Uterus (tissue), 4 donors: ENCODE data around the gene PEX6. TPM values are rescaled to one million over a fixed set of nuclear protein-coding genes. Genes with fewer than 3 reads are reported as not detected.

Experiments
- DNase-seq, 2 donors: peaks; one replicate each; pipeline ENCODE4 v3.0.0-alpha.2; 2019 to 2020
- H3K27ac ChIP-seq, 2 donors: fragments of 200-600 bp; sonication (generic); 1 replicate in 1 of 2; 2 replicates in 1 of 2; pipeline ENCODE4 v1.5.1; 2016 to 2018
- H3K27me3 ChIP-seq, 2 donors: fragments of 200-600 bp; sonication (generic); one replicate each; pipeline ENCODE4 v1.5.1; 2018 to 2019; ENCODE audit warnings: control low read depth in 1 of 2
- H3K36me3 ChIP-seq, 2 donors: fragments of 200-600 bp; sonication (generic); one replicate each; pipeline ENCODE4 v1.5.1; 2019; ENCODE audit warnings: control low read depth in 1 of 2
- H3K4me1 ChIP-seq, 2 donors: fragments of 200-600 bp; sonication (generic); one replicate each; pipeline ENCODE4 v1.5.1; 2018 to 2019; ENCODE audit warnings: control low read depth in 1 of 2
- H3K4me3 ChIP-seq, 2 donors: fragments of 200-600 bp; sonication (generic); 1 replicate in 1 of 2; 2 replicates in 1 of 2; pipeline ENCODE4 v1.5.1; 2018 to 2019; ENCODE audit warnings: mild to moderate bottlenecking in 1 of 2
- H3K9me3 ChIP-seq, 2 donors: fragments of 200-600 bp; sonication (generic); one replicate each; pipeline ENCODE4 v1.5.1; 2019; ENCODE audit warnings: control low read depth in 1 of 2
- POLR2A ChIP-seq, 2 donors: fragments of 450-650 bp; IDR thresholded peaks; one replicate each; pipeline ENCODE4 v1.6.1; 2016; ENCODE audit warnings: antibody characterized with exemption in 2 of 2, mild to moderate bottlenecking in 1 of 2, moderate library complexity in 1 of 2
- intact Hi-C: fragments of 100-400 bp; cut with DNase I; formaldehyde crosslinking; loops from one replicate; pipeline ENCODE4 v1.15.1; 2023; ENCODE audit warnings: low total_unique reads
- total RNA-seq, 4 donors: library from RNA; depleted of rRNA in 3 of 4; stranded (reverse); fragments of >200 nt in 3 of 4; gene quantifications; one replicate each; pipeline versions ENCODE4 v1.1.0 to v1.2.4, GENCODE V29; 2014 to 2023
- TF ChIP-seq, protein P1 (sequence below), 4 experiments: fragments of 200-600 bp in 2 of 4; fragments of 450-650 bp in 2 of 4; sonication (generic) in 2 of 4; IDR thresholded peaks; one replicate each; pipeline ENCODE4 v1.5.1; 2016 to 2019; ENCODE audit warnings: antibody characterized with exemption in 4 of 4, mild to moderate bottlenecking in 2 of 4, moderate library complexity in 1 of 4
- donor health status: DM: yes; HTN: yes; CAD: no.

Gene PEX6
- total RNA-seq, 4 donors from 2014 or later: 19.2 to 38.2 (median 23.1) TPM

DNA sequence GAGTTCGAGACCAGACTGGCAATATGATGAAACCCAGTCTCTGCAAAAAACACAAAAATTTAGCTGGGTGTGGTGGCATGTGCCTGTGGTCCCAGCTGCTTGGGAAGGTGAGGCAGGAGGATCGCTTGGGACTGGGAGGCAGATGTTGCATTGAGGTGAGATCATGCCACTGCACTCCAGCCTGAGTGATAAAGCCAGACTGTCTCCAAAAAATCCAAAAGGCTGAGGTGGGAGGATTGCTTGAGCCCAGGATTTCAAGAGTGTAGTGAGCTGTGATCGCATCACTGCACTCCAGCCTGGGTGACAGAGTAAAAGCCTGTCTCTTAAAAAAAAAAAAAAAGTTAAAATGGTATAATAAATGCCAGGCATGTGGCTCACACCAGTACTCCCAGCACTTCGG, 64.4 kb downstream of the PEX6 start:
- no peak for DNase-seq
- Histone ChIP-seq H3K27ac (no peak overlapping the region), H3K9me3 (no peaks in the 10 kb centered on the region), H3K4me3 (no peak overlapping the region), H3K4me1 (peaks cover 0 to 6% of the 10 kb centered on the region in 2 donors), H3K36me3 (no peaks in the 10 kb centered on the region), H3K27me3 (peaks cover 0 to 6% of the 10 kb centered on the region in 2 donors)
- intact Hi-C loops: no loop called here
- TF ChIP-seq, protein P1, sequence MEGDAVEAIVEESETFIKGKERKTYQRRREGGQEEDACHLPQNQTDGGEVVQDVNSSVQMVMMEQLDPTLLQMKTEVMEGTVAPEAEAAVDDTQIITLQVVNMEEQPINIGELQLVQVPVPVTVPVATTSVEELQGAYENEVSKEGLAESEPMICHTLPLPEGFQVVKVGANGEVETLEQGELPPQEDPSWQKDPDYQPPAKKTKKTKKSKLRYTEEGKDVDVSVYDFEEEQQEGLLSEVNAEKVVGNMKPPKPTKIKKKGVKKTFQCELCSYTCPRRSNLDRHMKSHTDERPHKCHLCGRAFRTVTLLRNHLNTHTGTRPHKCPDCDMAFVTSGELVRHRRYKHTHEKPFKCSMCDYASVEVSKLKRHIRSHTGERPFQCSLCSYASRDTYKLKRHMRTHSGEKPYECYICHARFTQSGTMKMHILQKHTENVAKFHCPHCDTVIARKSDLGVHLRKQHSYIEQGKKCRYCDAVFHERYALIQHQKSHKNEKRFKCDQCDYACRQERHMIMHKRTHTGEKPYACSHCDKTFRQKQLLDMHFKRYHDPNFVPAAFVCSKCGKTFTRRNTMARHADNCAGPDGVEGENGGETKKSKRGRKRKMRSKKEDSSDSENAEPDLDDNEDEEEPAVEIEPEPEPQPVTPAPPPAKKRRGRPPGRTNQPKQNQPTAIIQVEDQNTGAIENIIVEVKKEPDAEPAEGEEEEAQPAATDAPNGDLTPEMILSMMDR (IDR thresholded peaks at IDR 0.05): no peak
- TF ChIP-seq POLR2A (IDR thresholded peaks at IDR 0.05): no peak

Other genes starting within 250 kb of the PEX6 start
- 10 to 100 TPM in 3 of 4 donors, 1 to 10 TPM in 1; 7.9 to 48.7 (median 14.6) TPM for gene TBCC, start 233.1 kb downstream of the PEX6 start, total RNA-seq
- 10 to 100 TPM in 3 of 4 donors, 1 to 10 TPM in 1; 7.4 to 35.3 (median 18.2) TPM for gene BICRAL, start 197.1 kb downstream of the PEX6 start, total RNA-seq
- 100 to 1,000 TPM in 1 of 4 donors, 10 to 100 TPM in 3; 62.9 to 123 (median 82.1) TPM for gene RPL7L1, start 99.6 kb downstream of the PEX6 start, total RNA-seq
- gene PTCRA, start 63.1 kb downstream of the PEX6 start, total RNA-seq: 1 to 10 TPM in 1 of 4 donors, not detected in 3; 2.0 TPM
- 100 to 1,000 TPM in 1 of 4 donors, 10 to 100 TPM in 3; 23.2 to 130 (median 39.1) TPM for gene CNPY3, start 49.7 kb downstream of the PEX6 start, total RNA-seq
- 1 to 10 TPM in 1 of 4 donors, not detected in 3; 1.7 TPM for gene GNMT, start 18.4 kb downstream of the PEX6 start, total RNA-seq
- gene PPP2R5D, start 5.4 kb upstream of the PEX6 start, total RNA-seq: 10 to 100 TPM; 28.7 to 43.8 (median 36.4) TPM
- 10 to 100 TPM; 39.1 to 81.7 (median 43.2) TPM for gene MEA1, start 34.8 kb upstream of the PEX6 start, total RNA-seq
- gene KLHDC3, start 35.1 kb upstream of the PEX6 start, total RNA-seq: 100 to 1,000 TPM in 1 of 4 donors, 10 to 100 TPM in 3; 19.7 to 152 (median 56.8) TPM
- 10 to 100 TPM; 30.5 to 57.2 (median 45.9) TPM for gene RRP36, start 42.4 kb upstream of the PEX6 start, total RNA-seq
- 10 to 100 TPM in 2 of 4 donors, 1 to 10 TPM in 2; 6.4 to 65.1 (median 18.9) TPM for gene CUL7, start 74.7 kb upstream of the PEX6 start, total RNA-seq
- 10 to 100 TPM; 14.4 to 44.4 (median 16.1) TPM for gene MRPL2, start 80.3 kb upstream of the PEX6 start, total RNA-seq
- 10 to 100 TPM in 3 of 4 donors, 1 to 10 TPM in 1; 2.8 to 30.6 (median 27.2) TPM for gene KLC4, start 80.5 kb upstream of the PEX6 start, total RNA-seq
- 100 to 1,000 TPM in 3 of 4 donors, 10 to 100 TPM in 1; 53.8 to 247 (median 153) TPM for gene PTK7, start 97.1 kb upstream of the PEX6 start, total RNA-seq
- gene SRF, start 192.1 kb upstream of the PEX6 start, total RNA-seq: 100 to 1,000 TPM in 1 of 4 donors, 10 to 100 TPM in 3; 18.2 to 109 (median 36.9) TPM
- 10 to 100 TPM; 31.0 to 52.6 (median 38.8) TPM for gene CUL9, start 203.0 kb upstream of the PEX6 start, total RNA-seq